Vagina (tissue), 2 donors: ENCODE measurements around the gene IRF6.

Experiments
- CTCF ChIP-seq, 3 experiments: fragments of 450-650 bp in 2 of 3; fragments of 200-600 bp in 1 of 3; sonication (generic) in 1 of 3; IDR thresholded peaks; one replicate each; pipeline ENCODE4 v1.5.1; 2017 to 2019; ENCODE audit warnings: antibody characterized with exemption in 3 of 3, mild to moderate bottlenecking in 2 of 3, moderate library complexity in 2 of 3
- POLR2A ChIP-seq, 2 donors: fragments of 450-650 bp; IDR thresholded peaks; one replicate each; pipeline ENCODE4 v1.6.1; 2017; ENCODE audit warnings: antibody characterized with exemption in 2 of 2, mild to moderate bottlenecking in 2 of 2, moderate library complexity in 2 of 2

GRCh38 chr1:209736490-209737117 is 69.3 kb downstream of the IRF6 start:
- TF ChIP-seq POLR2A (IDR thresholded peaks at IDR 0.05) = no peak
- no peak for TF ChIP-seq CTCF (IDR thresholded peaks at IDR 0.05)
